MM.1S (cell line): Measurements from ENCODE around the gene CDH20.

Source experiments
- DNase-seq: peaks from one replicate; pipeline ENCODE4 v3.0.0-alpha.2; 2015
- H2AFZ ChIP-seq: fragments of 300-600 bp; sonication (generic); 2 replicates; pipeline ENCODE4 v1.6.0; 2016; ENCODE audit warnings: antibody characterized with exemption, low read length
- H3F3A ChIP-seq: fragments of 300-600 bp; sonication (generic); 2 replicates; pipeline ENCODE4 v1.6.1; 2016; ENCODE audit warnings: mild to moderate bottlenecking, antibody characterized with exemption, low read length, moderate library complexity, mixed read lengths; ENCODE audit not compliant: insufficient read depth
- H3K27ac ChIP-seq: fragments of 300-600 bp; sonication (generic); 2 replicates; pipeline ENCODE4 v1.5.1; 2016; ENCODE audit warnings: mild to moderate bottlenecking, low read length
- H3K27me3 ChIP-seq: fragments of 300-600 bp; sonication (generic); replicated peaks from 2 replicates; pipeline ENCODE4 v1.6.0; 2016; ENCODE audit warnings: low read length; ENCODE audit not compliant: insufficient read depth
- H3K36me3 ChIP-seq: fragments of 300-600 bp; sonication (generic); replicated peaks from 2 replicates; pipeline ENCODE4 v1.6.1; 2016; ENCODE audit warnings: mild to moderate bottlenecking, low read length, mixed read lengths; ENCODE audit not compliant: insufficient read depth
- H3K4me1 ChIP-seq: fragments of 300-600 bp; sonication (generic); 2 replicates; pipeline ENCODE4 v1.6.1; 2016; ENCODE audit warnings: low read length, mixed read lengths
- H3K4me2 ChIP-seq: fragments of 300-600 bp; sonication (generic); 2 replicates; pipeline ENCODE4 v1.6.0; 2016; ENCODE audit warnings: low read depth, low read length
- H3K4me3 ChIP-seq: fragments of 300-600 bp; sonication (generic); 2 replicates; pipeline ENCODE4 v1.5.1; 2016; ENCODE audit warnings: low read length, mixed read lengths
- H3K79me2 ChIP-seq: fragments of 300-600 bp; sonication (generic); 2 replicates; pipeline ENCODE4 v1.6.1; 2016; ENCODE audit warnings: mixed run types, low read length, mixed read lengths
- H3K9ac ChIP-seq: fragments of 300-600 bp; sonication (generic); 2 replicates; pipeline ENCODE4 v1.6.1; 2016; ENCODE audit warnings: low read length, mixed read lengths
- H3K9me2 ChIP-seq: fragments of 300-600 bp; sonication (generic); replicated peaks from 2 replicates; pipeline ENCODE4 v1.6.1; 2016; ENCODE audit warnings: mild to moderate bottlenecking, low read length, mixed read lengths; ENCODE audit not compliant: insufficient read depth
- H3K9me3 ChIP-seq: fragments of 300-600 bp; sonication (generic); replicated peaks from 2 replicates; pipeline ENCODE4 v1.6.1; 2016; ENCODE audit warnings: mild to moderate bottlenecking, low read length, mixed read lengths; ENCODE audit not compliant: insufficient read depth
- H4K20me1 ChIP-seq: fragments of 300-600 bp; sonication (generic); 2 replicates; pipeline ENCODE4 v1.6.1; 2016; ENCODE audit warnings: mild to moderate bottlenecking, low read length, moderate library complexity, mixed read lengths; ENCODE audit not compliant: insufficient read depth
- CTCF ChIP-seq: fragments of 300-600 bp; sonication (generic); IDR thresholded peaks from 2 replicates; pipeline ENCODE4 v1.5.1; 2016; ENCODE audit warnings: antibody characterized with exemption, low read length, mixed read lengths
- EZH2 ChIP-seq: fragments of 300-600 bp; sonication (generic); optimal IDR thresholded peaks from 2 replicates; pipeline ENCODE3; 2017; ENCODE audit warnings: low read depth, mild to moderate bottlenecking, antibody characterized with exemption, low read length, mixed read lengths
- EZH2phosphoT487 ChIP-seq: fragments of 300-600 bp; sonication (generic); IDR thresholded peaks from 2 replicates; pipeline ENCODE4 v1.6.1; 2018; ENCODE audit warnings: antibody characterized with exemption, low read length

Gene CDH20

GRCh38 chr18:61545281-61546245, 212.3 kb downstream of the CDH20 start:
- no peak for DNase-seq
- H3K9ac ChIP-seq: no peak overlapping the region
- H2AFZ ChIP-seq: no peak overlapping the region
- H3K4me1 ChIP-seq: no peaks in the 10 kb centered on the region
- no peaks in the 10 kb centered on the region for H3K27me3 ChIP-seq
- no peak for TF ChIP-seq EZH2phosphoT487
- TF ChIP-seq CTCF: no peak
- no peak overlapping the region for H3K27ac ChIP-seq
- no peaks in the 10 kb centered on the region for H3K79me2 ChIP-seq
- no peak overlapping the region for H3K4me3 ChIP-seq
- H4K20me1 ChIP-seq: no peaks in the 10 kb centered on the region
- no peaks in the 10 kb centered on the region for H3K9me2 ChIP-seq
- H3K9me3 ChIP-seq: no peaks in the 10 kb centered on the region
- no peaks in the 10 kb centered on the region for H3F3A ChIP-seq
- no peaks in the 10 kb centered on the region for H3K36me3 ChIP-seq
- H3K4me2 ChIP-seq: no peak overlapping the region

GRCh38 chr18:61546590-61546989, 213.4 kb downstream of the CDH20 start:
- no peak overlapping the region for H3K9ac ChIP-seq
- no peak overlapping the region for H3K4me3 ChIP-seq
- no peaks in the 10 kb centered on the region for H3K36me3 ChIP-seq
- H3K9me3 ChIP-seq: no peaks in the 10 kb centered on the region
- H3K27me3 ChIP-seq: no peaks in the 10 kb centered on the region
- H2AFZ ChIP-seq: no peak overlapping the region
- no peak overlapping the region for H3K4me2 ChIP-seq
- no peaks in the 10 kb centered on the region for H3K9me2 ChIP-seq
- no peak overlapping the region for H3K27ac ChIP-seq
- H4K20me1 ChIP-seq: no peaks in the 10 kb centered on the region
- TF ChIP-seq EZH2 (no peak), CTCF (no peak), EZH2phosphoT487 (no peak)
- no peaks in the 10 kb centered on the region for H3K79me2 ChIP-seq
- H3F3A ChIP-seq: no peaks in the 10 kb centered on the region
- no peak for DNase-seq
- H3K4me1 ChIP-seq: no peaks in the 10 kb centered on the region

- DNase-seq: no peak
- no peaks in the 10 kb centered on the region for H3K9me3 ChIP-seq
- TF ChIP-seq EZH2phosphoT487: no peak
- no peak for TF ChIP-seq CTCF
- TF ChIP-seq EZH2: no peak
- no peak overlapping the region for H3K4me2 ChIP-seq
- H3K9ac ChIP-seq: no peak overlapping the region
- H3K27ac ChIP-seq: no peak overlapping the region
- H3F3A ChIP-seq: no peaks in the 10 kb centered on the region
- no peaks in the 10 kb centered on the region for H4K20me1 ChIP-seq
- H3K4me3 ChIP-seq: no peak overlapping the region
- H2AFZ ChIP-seq: no peak overlapping the region
- no peaks in the 10 kb centered on the region for H3K79me2 ChIP-seq
- H3K27me3 ChIP-seq: no peaks in the 10 kb centered on the region
- H3K4me1 ChIP-seq: no peaks in the 10 kb centered on the region
- H3K9me2 ChIP-seq: no peaks in the 10 kb centered on the region
- H3K36me3 ChIP-seq: no peaks in the 10 kb centered on the region
Measured at GRCh38 chr18:61549416-61549815, 216.2 kb downstream of the CDH20 start.
